MG63 (cell line): ENCODE data around the gene TFPT. TPM values are rescaled to one million over a fixed set of nuclear protein-coding genes. Genes with fewer than 3 reads are reported as not detected.
"Not testable (repeated sequence)": the region's sequence is repeated elsewhere in the genome, so short reads cannot be mapped to it uniquely, and the experiment has no call there.

Experiments used
- DNase-seq: peaks from one replicate; pipeline ENCODE4 v3.0.0-alpha.2; 2020
- H3K27me3 ChIP-seq: fragments of 250-450 bp; sonication (Bioruptor Pico); 2 replicates; pipeline ENCODE4 v1.5.1; 2020; ENCODE audit warnings: mild to moderate bottlenecking, moderate library complexity
- H3K36me3 ChIP-seq: fragments of 250-450 bp; sonication (Bioruptor Pico); 2 replicates; pipeline ENCODE4 v1.5.1; 2020; ENCODE audit warnings: mild to moderate bottlenecking, moderate library complexity
- H3K4me3 ChIP-seq: fragments of 250-450 bp; sonication (Bioruptor Pico); 2 replicates; pipeline ENCODE4 v1.5.1; 2020; ENCODE audit warnings: mild to moderate bottlenecking, moderate library complexity
- H3K9me3 ChIP-seq: fragments of 250-450 bp; sonication (Bioruptor Pico); 2 replicates; pipeline ENCODE4 v1.5.1; 2020; ENCODE audit warnings: mild to moderate bottlenecking, moderate library complexity
- total RNA-seq: library from RNA; depleted of rRNA; stranded (reverse); fragments of >200 nt; shearing (Covaris generic); gene quantifications from 2 replicates; pipeline ENCODE4 v1.2.3, GENCODE V29; 2014; ENCODE audit warnings: low replicate concordance

TFPT gene
- total RNA-seq, 1 experiment from 2014 or later, result 36.5 TPM

- Histone ChIP-seq H3K36me3 (peaks cover 41% of the 10 kb centered on the region), H3K4me3 (no peak overlapping the region)
- no peak for DNase-seq
Observed at GRCh38 chr19:54104998-54105715, 10.3 kb downstream of the TFPT start.

GRCh38 chr19:54102421-54103169 lies 12.9 kb downstream of the TFPT start, which contains the start of gene NDUFA3:
TSS of gene NDUFA3 (plus strand) at chr19:54102855. CDS start at chr19:54102879, 24 bp downstream.
- Histone ChIP-seq H3K27me3 (no peaks in the 10 kb centered on the region), H3K36me3 (peaks cover 21% of the 10 kb centered on the region), H3K4me3 (peak within 1 kb of the TSS; percentile 70), H3K9me3 (no peaks in the 10 kb centered on the region)
- DNase-seq, result peak; percentile 99

More at GRCh38 chr19:54104998-54105715, 10.3 kb downstream of the TFPT start:
- no peaks in the 10 kb centered on the region for H3K27me3 ChIP-seq
- no peaks in the 10 kb centered on the region for H3K9me3 ChIP-seq

DNA sequence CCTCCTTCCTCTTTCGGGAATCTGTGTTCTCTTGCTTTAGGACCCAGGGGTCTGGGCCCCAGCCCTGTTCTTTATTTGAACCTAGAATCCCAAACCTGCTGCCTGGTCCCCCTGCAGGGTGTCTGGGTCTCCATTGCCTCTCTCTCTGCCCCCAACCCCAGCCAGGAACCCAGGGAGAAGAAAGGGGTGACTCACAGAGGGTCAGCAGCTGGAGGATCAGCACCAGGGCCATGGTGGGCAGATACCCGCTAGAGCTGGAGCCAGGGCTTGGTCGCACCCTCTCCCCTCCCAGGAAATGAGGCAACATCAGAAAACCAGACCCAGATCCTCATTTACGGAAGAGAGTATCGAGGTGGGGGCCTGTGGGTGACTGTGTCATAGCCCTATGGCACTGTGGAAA lies 14.9 kb downstream of the TFPT start, which contains the start of gene OSCAR:
Gene OSCAR (minus strand): TSS at position 243 of the 400 bp plus-strand sequence. CDS start 11 bp downstream, at position 232.
- Histone ChIP-seq H3K9me3 (no peaks in the 10 kb centered on the region), H3K27me3 (0 out of 2 replicates have a peak, but pooled peaks cover 2% of the 10 kb centered on the region), H3K4me3 (no peak within 1 kb of the TSS), H3K36me3 (peaks cover 3% of the 10 kb centered on the region)
- no peak for DNase-seq

DNA sequence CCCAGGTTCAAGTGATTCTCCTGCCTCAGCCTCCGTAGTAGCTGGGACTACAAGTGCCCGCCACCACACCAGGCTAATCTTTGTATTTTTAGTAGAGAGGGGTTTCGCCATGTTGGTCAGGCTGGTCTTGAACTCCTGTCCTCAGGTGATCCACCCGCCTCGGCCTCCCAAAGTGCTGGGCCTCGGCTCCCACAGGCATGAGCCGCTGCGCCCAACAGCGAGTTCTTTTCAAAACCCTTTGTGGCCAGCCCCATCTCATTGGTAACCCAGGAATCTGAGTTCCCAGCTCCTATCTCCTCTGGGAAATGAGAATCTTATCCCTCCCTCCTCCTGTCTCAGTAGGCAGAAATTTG lies 15.6 kb downstream of the TFPT start:
- DNase-seq, H3K4me3 ChIP-seq, H3K9me3 ChIP-seq, H3K27me3 ChIP-seq, H3K36me3 ChIP-seq: not testable (repeated sequence)

- DNase-seq, result no peak
- H3K27me3 ChIP-seq, result 0 out of 2 replicates have a peak, but pooled peaks cover 2% of the 10 kb centered on the region
- H3K9me3 ChIP-seq, result 0 out of 2 replicates have a peak, but pooled peaks cover 3% of the 10 kb centered on the region
Observed at GRCh38 chr19:54099190-54099902, 16.1 kb downstream of the TFPT start.

DNA sequence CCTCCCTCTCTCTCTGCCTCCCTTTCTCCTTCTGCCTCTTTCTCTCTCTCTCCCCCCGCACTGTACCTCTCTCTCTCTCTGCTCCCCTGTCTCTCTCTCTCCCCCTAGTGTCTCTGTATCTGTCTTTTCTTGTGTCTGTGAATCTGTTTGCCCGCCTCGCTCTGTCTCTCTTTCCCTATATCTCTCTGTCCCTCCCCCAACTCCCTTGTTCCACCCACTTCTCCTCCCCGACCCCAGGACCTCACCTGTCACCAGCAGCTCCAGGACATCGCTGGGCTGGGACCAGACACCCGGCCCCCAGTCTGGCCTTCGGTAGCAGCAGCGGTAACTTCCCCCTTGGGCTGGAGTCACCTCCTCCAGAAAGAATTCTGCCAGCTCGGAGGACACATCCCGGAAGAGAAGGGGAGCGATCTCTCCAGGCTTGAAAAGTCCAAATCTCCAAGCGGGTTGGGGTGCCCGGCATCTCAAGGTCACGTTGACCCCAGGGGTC lies 18.8 kb downstream of the TFPT start:
- H3K4me3 ChIP-seq, result no peak overlapping the region
- 0 out of 2 replicates have a peak, but pooled peaks cover 3% of the 10 kb centered on the region for H3K9me3 ChIP-seq
- H3K27me3 ChIP-seq, result peaks cover 7% of the 10 kb centered on the region
- no peak for DNase-seq
- H3K36me3 ChIP-seq, result no peaks in the 10 kb centered on the region

More at GRCh38 chr19:54099190-54099902, 16.1 kb downstream of the TFPT start:
- H3K36me3 ChIP-seq, result no peaks in the 10 kb centered on the region; the same call in 1 of the 2 replicates
- H3K4me3 ChIP-seq, result no peak overlapping the region

DNA sequence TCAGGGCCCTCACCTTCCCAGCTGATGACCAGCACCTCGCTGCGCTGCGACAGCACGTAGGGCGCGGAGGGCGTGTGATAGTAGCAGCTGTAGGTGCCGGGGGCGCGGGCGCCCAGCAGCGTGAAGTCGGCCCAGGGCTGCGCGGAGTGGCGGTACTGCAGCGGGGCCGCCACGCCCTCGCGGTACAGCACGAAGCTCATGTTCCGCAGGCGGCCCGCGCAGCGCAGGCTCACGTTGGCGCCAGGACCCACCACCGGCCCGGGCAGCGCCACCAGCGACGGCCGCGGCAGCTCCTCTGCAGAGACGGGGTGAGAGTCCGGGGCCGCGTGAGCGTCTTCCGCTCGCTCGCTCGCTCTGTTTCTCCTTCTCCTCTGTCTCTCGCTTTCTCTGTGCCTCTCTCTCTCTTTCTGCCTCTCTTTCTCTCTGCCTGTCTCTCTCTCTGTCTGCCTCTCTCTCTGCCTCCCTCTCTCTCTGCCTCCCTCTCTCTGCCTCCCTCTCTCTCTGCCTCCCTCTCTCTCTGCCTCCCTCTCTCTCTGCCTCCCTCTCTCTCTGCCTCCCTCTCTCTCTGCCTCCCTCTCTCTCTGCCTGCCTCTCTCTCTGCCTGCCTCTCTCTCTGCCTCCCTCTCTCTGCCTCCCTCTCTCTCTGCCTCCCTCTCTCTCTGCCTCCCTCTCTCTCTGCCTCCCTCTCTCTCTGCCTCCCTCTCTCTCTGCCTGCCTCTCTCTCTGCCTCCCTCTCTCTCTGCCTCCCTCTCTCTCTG lies 19.4 kb downstream of the TFPT start:
- H3K27me3 ChIP-seq, H3K9me3 ChIP-seq, H3K36me3 ChIP-seq: not testable (repeated sequence)
- DNase-seq, result peak; percentile 60
- peak overlapping the region; percentile 10 for H3K4me3 ChIP-seq

DNA sequence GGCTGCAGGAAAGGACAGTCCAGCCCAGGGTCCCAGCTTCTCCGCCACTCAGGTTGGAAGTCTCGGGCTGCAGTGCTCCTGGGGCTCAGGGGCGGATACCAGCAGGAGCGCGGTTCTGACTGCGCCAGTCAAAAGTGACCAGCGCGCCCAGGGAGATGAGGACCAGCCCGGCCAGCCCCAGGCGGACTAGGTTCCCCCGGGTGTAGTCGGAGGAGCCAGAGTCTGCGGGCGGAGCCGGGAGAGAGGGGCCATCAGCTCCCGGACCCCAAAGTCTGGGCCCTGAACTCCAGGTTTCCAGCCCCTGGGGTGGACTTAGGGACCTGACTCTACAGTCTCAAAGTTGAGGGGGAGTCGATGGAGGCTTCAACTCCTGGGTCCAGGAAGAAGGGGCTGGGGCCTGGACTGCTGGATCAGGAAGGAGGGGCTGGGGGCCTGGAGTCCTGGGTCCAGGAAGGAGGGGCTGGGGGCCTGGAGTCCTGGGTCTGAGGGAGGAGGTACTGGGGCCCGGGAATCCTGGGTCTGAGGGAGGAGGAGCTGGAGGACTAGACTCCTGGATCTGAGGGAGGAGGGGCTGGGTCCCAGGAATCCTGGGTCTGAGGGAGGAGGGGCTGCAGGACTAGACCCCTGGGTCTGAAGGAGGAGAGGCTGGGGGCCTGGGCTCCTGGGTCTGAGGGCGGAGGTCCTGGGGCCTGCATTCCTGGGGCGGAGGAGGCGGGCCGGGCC lies 20.2 kb downstream of the TFPT start:
- no peak for DNase-seq
- peaks cover 7% of the 10 kb centered on the region for H3K27me3 ChIP-seq
- H3K4me3 ChIP-seq, result peak overlapping the region; percentile 10
- H3K36me3 ChIP-seq, result no peaks in the 10 kb centered on the region
- H3K9me3 ChIP-seq, result 0 out of 2 replicates have a peak, but pooled peaks cover 3% of the 10 kb centered on the region

GRCh38 chr19:54094426-54095000 lies 20.9 kb downstream of the TFPT start:
- no peaks in the 10 kb centered on the region for H3K36me3 ChIP-seq
- H3K4me3 ChIP-seq, result no peak overlapping the region
- 0 out of 2 replicates have a peak, but pooled peaks cover 3% of the 10 kb centered on the region for H3K9me3 ChIP-seq
- DNase-seq, result no peak
- peaks cover 7% of the 10 kb centered on the region for H3K27me3 ChIP-seq

DNA sequence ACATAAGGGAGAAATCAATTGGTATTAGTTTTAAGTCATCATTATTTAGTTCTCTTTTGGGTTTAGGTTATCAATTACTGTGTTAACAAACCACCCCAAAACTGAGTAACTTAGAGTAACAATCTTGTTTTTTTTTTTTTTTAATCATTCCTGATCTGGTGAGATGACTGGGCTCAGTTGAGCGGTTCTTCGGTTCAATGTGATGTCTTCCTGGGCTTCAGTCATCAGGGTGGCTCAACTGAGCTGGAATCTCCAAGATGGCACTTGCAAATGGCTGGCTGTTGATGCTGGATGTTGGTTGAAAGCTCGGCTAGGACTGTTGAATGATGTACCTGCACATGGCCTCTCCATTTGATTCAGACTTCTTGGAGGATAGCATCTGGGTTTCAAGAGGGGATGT lies 31.0 kb downstream of the TFPT start:
- no peaks in the 10 kb centered on the region for H3K36me3 ChIP-seq
- peaks cover 9% of the 10 kb centered on the region for H3K27me3 ChIP-seq
- no peak for DNase-seq
- peaks cover 6% of the 10 kb centered on the region; the same call in 1 of the 2 replicates for H3K9me3 ChIP-seq
- H3K4me3 ChIP-seq, result no peak overlapping the region

- Histone ChIP-seq H3K4me3 (no peak within 1 kb of the TSS), H3K9me3 (peaks cover 6% of the 10 kb centered on the region; the same call in 1 of the 2 replicates), H3K27me3 (no peaks in the 10 kb centered on the region; the same call in 1 of the 2 replicates), H3K36me3 (no peaks in the 10 kb centered on the region)
- no peak for DNase-seq
Observed at GRCh38 chr19:54081032-54081431, 34.4 kb downstream of the TFPT start, which contains the start of gene TARM1. TSS of gene TARM1 (minus strand) at chr19:54081365. CDS start at chr19:54081340, 25 bp downstream.

DNA sequence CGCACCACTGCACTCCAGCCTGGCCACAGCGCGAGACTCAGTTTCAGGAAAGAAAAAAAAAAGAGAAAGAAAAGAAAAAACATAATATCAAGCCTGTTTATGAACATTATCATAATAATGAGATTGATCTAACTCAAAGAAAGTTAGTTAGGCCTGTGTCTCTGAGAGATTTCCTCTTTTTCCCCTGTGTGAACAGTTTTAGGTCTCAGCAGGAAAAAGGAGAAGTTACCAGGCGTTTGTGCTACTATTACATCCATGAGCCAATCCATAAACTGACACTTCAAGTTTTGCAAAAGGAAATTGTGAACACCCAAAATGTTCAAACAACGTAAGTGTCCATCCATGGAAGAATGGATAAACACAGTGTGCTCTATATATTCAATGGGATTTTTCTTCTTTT lies 38.1 kb downstream of the TFPT start:
- H3K4me3 ChIP-seq, result no peak overlapping the region
- H3K9me3 ChIP-seq, result peaks cover 6% of the 10 kb centered on the region; the same call in 1 of the 2 replicates
- no peak for DNase-seq
- no peaks in the 10 kb centered on the region for H3K36me3 ChIP-seq
- H3K27me3 ChIP-seq, result 0 out of 2 replicates have a peak, but pooled peaks cover 2% of the 10 kb centered on the region

DNA sequence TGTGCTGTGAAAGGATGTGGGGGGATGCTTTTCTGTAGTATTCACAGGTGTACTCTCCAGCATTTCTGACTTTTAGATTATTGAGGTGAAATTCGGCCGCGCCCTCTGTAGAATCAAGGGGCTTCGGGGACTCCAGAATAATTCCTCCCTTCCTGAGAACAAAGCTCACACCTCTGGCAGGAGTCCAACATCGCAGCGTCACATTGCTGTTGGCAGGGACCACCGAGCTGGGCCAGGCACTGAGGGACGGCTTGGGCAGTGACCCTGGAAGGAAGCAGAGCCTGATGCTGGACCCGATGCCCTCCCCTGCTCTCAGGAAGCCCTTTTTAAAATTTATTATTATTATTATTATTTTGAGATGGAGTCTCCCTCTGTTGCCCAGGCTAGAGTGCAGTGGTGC lies 40.6 kb downstream of the TFPT start:
- Histone ChIP-seq H3K36me3 (no peaks in the 10 kb centered on the region), H3K4me3 (no peak overlapping the region), H3K27me3 (0 out of 2 replicates have a peak, but pooled peaks cover 2% of the 10 kb centered on the region), H3K9me3 (peaks cover under 1% of the 10 kb centered on the region)
- no peak for DNase-seq

DNA sequence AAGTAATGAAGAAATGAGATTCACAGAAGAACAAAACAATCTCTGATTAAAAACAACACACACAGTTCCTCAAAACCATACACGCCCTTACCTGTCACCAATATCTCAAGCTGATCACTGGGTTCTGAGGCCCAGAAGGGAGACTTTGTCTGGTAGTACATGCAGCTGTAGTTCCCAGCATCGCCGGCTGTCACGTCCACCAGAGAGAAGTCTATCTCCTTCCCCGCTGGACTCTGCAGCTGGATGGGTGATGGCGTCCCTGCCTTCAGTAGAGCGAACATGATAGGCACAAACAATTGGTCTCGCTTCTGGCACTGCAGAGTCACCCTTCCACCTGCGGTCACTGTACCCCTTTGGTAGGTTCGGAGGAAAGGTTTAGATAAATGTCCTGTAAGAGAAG lies 41.6 kb downstream of the TFPT start:
- H3K27me3 ChIP-seq, result 0 out of 2 replicates have a peak, but pooled peaks cover 2% of the 10 kb centered on the region

DNA sequence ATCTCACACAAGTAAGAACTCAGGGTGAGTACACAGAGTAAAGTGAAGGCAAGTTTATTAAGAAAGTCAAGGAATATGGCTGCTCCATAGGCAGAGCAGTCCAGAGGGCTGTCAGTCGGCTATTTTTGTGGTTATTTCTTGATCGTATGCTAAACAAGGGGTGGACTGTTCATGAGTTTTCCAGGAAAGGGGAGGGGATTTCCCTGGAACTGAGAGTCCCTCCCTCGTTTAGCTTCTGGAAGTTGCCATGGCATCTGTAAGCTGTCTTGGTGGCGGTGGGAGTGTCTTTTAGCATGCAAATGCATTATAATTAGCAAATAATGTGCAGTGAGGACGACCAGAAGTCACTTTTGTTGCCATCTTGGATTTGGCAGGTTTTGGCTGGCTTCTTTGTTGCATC lies 46.0 kb downstream of the TFPT start:
- Histone ChIP-seq H3K9me3 (peaks cover 9% of the 10 kb centered on the region), H3K27me3 (peaks cover 7% of the 10 kb centered on the region), H3K4me3 (no peak overlapping the region), H3K36me3 (no peaks in the 10 kb centered on the region)
- DNase-seq, result no peak

More for the DNA sequence above, 41.6 kb downstream of the TFPT start:
- Histone ChIP-seq H3K9me3 (peaks cover 9% of the 10 kb centered on the region), H3K36me3 (no peaks in the 10 kb centered on the region), H3K4me3 (no peak overlapping the region)
- DNase-seq, result no peak
